GM23338 (cell line): ENCODE data around the gene GAPT. TPM values are rescaled to one million over a fixed set of nuclear protein-coding genes. Genes with fewer than 3 reads are reported as not detected.

Experiments
- ATAC-seq: fragments of 200-7000 bp; cut with Tn5 transposase; 3 replicates; pipeline ENCODE4 v1.9.1; 2020
- DNase-seq: peaks from one replicate; pipeline ENCODE4 v3.0.0-alpha.2; 2015; ENCODE audit warnings: low spot score
- H2AFZ ChIP-seq: fragments of 200-600 bp; sonication (generic); 2 replicates; pipeline ENCODE4 v1.8.0; 2016; ENCODE audit warnings: antibody characterized with exemption, mild to moderate bottlenecking, moderate library complexity
- H3F3A ChIP-seq: fragments of 200-600 bp; sonication (generic); replicated peaks from 2 replicates; pipeline ENCODE4 v1.8.0; 2017; ENCODE audit warnings: antibody characterized with exemption, mixed run types, low read depth
- H3K27ac ChIP-seq: fragments of 200-600 bp; sonication (generic); 2 replicates; pipeline ENCODE4 v1.6.1; 2016; ENCODE audit warnings: low read depth
- H3K27me3 ChIP-seq: fragments of 200-600 bp; sonication (generic); 2 replicates; pipeline ENCODE4 v1.8.0; 2016; ENCODE audit warnings: mild to moderate bottlenecking, mixed run types, moderate library complexity; ENCODE audit not compliant: insufficient read depth
- H3K36me3 ChIP-seq: fragments of 200-600 bp; sonication (generic); 2 replicates; pipeline ENCODE4 v1.8.0; 2016; ENCODE audit warnings: mild to moderate bottlenecking; ENCODE audit not compliant: insufficient read depth
- H3K4me1 ChIP-seq: fragments of 200-600 bp; sonication (generic); 2 replicates; pipeline ENCODE4 v1.8.0; 2016; ENCODE audit warnings: mild to moderate bottlenecking, moderate library complexity; ENCODE audit not compliant: insufficient read depth
- H3K4me2 ChIP-seq: fragments of 200-600 bp; sonication (generic); 2 replicates; pipeline ENCODE4 v1.7.1; 2017; ENCODE audit warnings: mixed run types
- H3K4me3 ChIP-seq: fragments of 200-600 bp; sonication (generic); 2 replicates; pipeline ENCODE4 v1.6.1; 2016; ENCODE audit warnings: mixed run types
- H3K79me2 ChIP-seq: fragments of 200-600 bp; sonication (generic); replicated peaks from 2 replicates; pipeline ENCODE4 v1.8.0; 2017; ENCODE audit warnings: mild to moderate bottlenecking; ENCODE audit not compliant: insufficient read depth
- H3K9me2 ChIP-seq: fragments of 200-600 bp; sonication (generic); 2 replicates; pipeline ENCODE4 v1.8.0; 2017; ENCODE audit not compliant: insufficient read depth
- H4K20me1 ChIP-seq: fragments of 200-600 bp; sonication (generic); replicated peaks from 2 replicates; pipeline ENCODE4 v1.8.0; 2017; ENCODE audit warnings: mild to moderate bottlenecking; ENCODE audit not compliant: insufficient read depth
- H3K27ac Mint-ChIP-seq: 2 replicates; pipeline ENCODE4 v1.8.0; 2020; ENCODE audit warnings: inconsistent platforms, mild to moderate bottlenecking, moderate library complexity, mixed read lengths
- H3K27me3 Mint-ChIP-seq: 3 replicates; pipeline ENCODE4 v1.8.0; 2022; ENCODE audit warnings: low read depth, mild to moderate bottlenecking, moderate library complexity, mixed read lengths, inconsistent platforms; ENCODE audit not compliant: insufficient read depth, poor library complexity
- H3K36me3 Mint-ChIP-seq: 3 replicates; pipeline ENCODE4 v1.8.0; 2021; ENCODE audit warnings: low read depth, mild to moderate bottlenecking, inconsistent platforms, moderate library complexity, mixed read lengths
- H3K4me1 Mint-ChIP-seq: 3 replicates; pipeline ENCODE4 v1.8.0; 2020; ENCODE audit warnings: mild to moderate bottlenecking, inconsistent platforms, mixed read lengths
- H3K4me3 Mint-ChIP-seq: 3 replicates; pipeline ENCODE4 v1.8.0; 2021; ENCODE audit warnings: moderate library complexity, mild to moderate bottlenecking, inconsistent platforms, mixed read lengths
- H3K9me3 Mint-ChIP-seq: 3 replicates; pipeline ENCODE4 v1.8.0; 2020; ENCODE audit warnings: moderate library complexity, mild to moderate bottlenecking, inconsistent platforms, mixed read lengths
- CREB1 ChIP-seq: fragments of 250-450 bp; sonication (Bioruptor Pico); IDR thresholded peaks from 2 replicates; pipeline ENCODE4 v1.5.0; 2020; ENCODE audit warnings: low read depth, mild to moderate bottlenecking, moderate library complexity
- EZH2 ChIP-seq: fragments of 200-600 bp; sonication (generic); IDR thresholded peaks from one replicate; pipeline ENCODE4 v1.8.0; 2017; ENCODE audit warnings: antibody characterized with exemption, mild to moderate bottlenecking, low read depth; ENCODE audit not compliant: unreplicated experiment
- EZH2phosphoT487 ChIP-seq: fragments of 200-600 bp; sonication (generic); IDR thresholded peaks from one replicate; pipeline ENCODE4 v1.8.1; 2018; ENCODE audit warnings: antibody characterized with exemption; ENCODE audit not compliant: unreplicated experiment
- JUNB ChIP-seq: IDR thresholded peaks from one replicate; pipeline ENCODE4 v1.6.1; 2016; ENCODE audit warnings: antibody characterized with exemption; ENCODE audit not compliant: unreplicated experiment
- NANOG ChIP-seq: IDR thresholded peaks from 2 replicates; pipeline ENCODE4 v1.6.1; 2016; ENCODE audit warnings: antibody characterized with exemption, borderline replicate concordance
- POLR2AphosphoS5 ChIP-seq: IDR thresholded peaks from 2 replicates; pipeline ENCODE4 v1.6.1; 2016; ENCODE audit warnings: antibody characterized with exemption, low read depth
- ZNF114 ChIP-seq: fragments of 250-450 bp; sonication (Bioruptor Pico); IDR thresholded peaks from 2 replicates; pipeline ENCODE4 v1.5.0; 2020; ENCODE audit warnings: mild to moderate bottlenecking, moderate library complexity
- ZNF331 ChIP-seq: fragments of 250-450 bp; sonication (Bioruptor Pico); IDR thresholded peaks from 2 replicates; pipeline ENCODE4 v1.5.0; 2020; ENCODE audit warnings: low read depth, mild to moderate bottlenecking, moderate library complexity
- polyA plus RNA-seq: library from polyadenylated mRNA; unstranded; fragments of >200 nt; fragmentation: Nextera tagmentation; extraction: Ambion mirVana; gene quantifications from 2 replicates; pipeline ENCODE4 v1.2.1, GENCODE V29; 2016
- total RNA-seq: library from RNA; depleted of rRNA; stranded (reverse); fragments of >200 nt; shearing (Covaris generic); gene quantifications from 2 replicates; pipeline ENCODE4 v1.2.3, GENCODE V29; 2014
- TF ChIP-seq, protein P1 (sequence below): IDR thresholded peaks from one replicate; pipeline ENCODE4 v1.6.1; 2018; ENCODE audit warnings: antibody characterized with exemption; ENCODE audit not compliant: unreplicated experiment
- TF ChIP-seq, protein P2 (sequence below): fragments of 250-450 bp; sonication (Bioruptor Pico); IDR thresholded peaks from 2 replicates; pipeline ENCODE4 v1.5.0; 2020; ENCODE audit warnings: mild to moderate bottlenecking, moderate library complexity
- TF ChIP-seq, protein P3 (sequence below): IDR thresholded peaks from 2 replicates; pipeline ENCODE4 v1.6.1; 2016; ENCODE audit warnings: antibody characterized with exemption

Gene GAPT
- total and polyA plus RNA-seq, 2 experiments from 2014 or later: not detected

DNA sequence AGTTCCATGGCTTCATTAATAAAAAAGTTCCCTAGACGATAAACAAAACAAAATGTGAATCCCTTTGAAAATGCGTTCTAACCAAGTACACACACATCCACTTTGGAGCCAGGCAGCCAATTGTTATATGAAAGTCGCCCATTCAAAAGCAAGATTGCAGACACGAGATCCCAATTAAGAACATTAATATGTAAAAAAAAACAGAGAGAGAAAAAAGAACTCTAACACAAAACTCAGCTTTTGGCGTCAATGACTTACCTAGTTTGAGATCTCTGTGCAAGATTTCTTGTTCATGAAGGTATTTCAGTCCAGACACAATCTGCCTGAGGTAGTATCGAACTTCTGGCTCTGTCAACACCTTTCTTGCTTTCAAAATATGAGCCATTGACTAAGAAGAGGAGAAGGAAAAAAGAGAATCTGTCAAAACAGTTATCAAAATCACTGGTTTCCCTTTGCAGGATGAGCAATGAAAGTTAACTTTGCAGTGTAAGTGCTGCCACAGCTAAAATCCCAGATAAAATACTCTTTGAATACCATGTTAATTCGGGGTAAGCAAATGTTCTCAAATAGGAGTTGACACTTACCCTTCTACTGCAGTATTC is 33.0 kb upstream of the GAPT start:
- ATAC-seq (no peak), DNase-seq (no peak)
- peaks cover 24% of the 10 kb centered on the region for H3K4me1 Mint-ChIP-seq
- Histone ChIP-seq H3K27ac (no peak overlapping the region), H4K20me1 (no peaks in the 10 kb centered on the region; the same call in 1 of the 2 replicates), H3K4me2 (peak overlapping the region; percentile 87), H3K4me1 (peaks cover 7% of the 10 kb centered on the region; the same call in 1 of the 2 replicates), H3K9me2 (no peaks in the 10 kb centered on the region), H3K27me3 (peaks cover 8% of the 10 kb centered on the region), H3K79me2 (peaks cover 9% of the 10 kb centered on the region; the same call in 1 of the 2 replicates), H3K36me3 (peaks cover 47% of the 10 kb centered on the region), H3F3A (no peaks in the 10 kb centered on the region), H2AFZ (no peak overlapping the region), H3K4me3 (peak overlapping the region; percentile 74)
- peaks cover 11% of the 10 kb centered on the region for H3K27me3 Mint-ChIP-seq
- peak overlapping the region; percentile 86 for H3K4me3 Mint-ChIP-seq
- no peaks in the 10 kb centered on the region for H3K9me3 Mint-ChIP-seq
- peaks cover 49% of the 10 kb centered on the region for H3K36me3 Mint-ChIP-seq
- H3K27ac Mint-ChIP-seq: no peak overlapping the region
- TF ChIP-seq, protein P1, sequence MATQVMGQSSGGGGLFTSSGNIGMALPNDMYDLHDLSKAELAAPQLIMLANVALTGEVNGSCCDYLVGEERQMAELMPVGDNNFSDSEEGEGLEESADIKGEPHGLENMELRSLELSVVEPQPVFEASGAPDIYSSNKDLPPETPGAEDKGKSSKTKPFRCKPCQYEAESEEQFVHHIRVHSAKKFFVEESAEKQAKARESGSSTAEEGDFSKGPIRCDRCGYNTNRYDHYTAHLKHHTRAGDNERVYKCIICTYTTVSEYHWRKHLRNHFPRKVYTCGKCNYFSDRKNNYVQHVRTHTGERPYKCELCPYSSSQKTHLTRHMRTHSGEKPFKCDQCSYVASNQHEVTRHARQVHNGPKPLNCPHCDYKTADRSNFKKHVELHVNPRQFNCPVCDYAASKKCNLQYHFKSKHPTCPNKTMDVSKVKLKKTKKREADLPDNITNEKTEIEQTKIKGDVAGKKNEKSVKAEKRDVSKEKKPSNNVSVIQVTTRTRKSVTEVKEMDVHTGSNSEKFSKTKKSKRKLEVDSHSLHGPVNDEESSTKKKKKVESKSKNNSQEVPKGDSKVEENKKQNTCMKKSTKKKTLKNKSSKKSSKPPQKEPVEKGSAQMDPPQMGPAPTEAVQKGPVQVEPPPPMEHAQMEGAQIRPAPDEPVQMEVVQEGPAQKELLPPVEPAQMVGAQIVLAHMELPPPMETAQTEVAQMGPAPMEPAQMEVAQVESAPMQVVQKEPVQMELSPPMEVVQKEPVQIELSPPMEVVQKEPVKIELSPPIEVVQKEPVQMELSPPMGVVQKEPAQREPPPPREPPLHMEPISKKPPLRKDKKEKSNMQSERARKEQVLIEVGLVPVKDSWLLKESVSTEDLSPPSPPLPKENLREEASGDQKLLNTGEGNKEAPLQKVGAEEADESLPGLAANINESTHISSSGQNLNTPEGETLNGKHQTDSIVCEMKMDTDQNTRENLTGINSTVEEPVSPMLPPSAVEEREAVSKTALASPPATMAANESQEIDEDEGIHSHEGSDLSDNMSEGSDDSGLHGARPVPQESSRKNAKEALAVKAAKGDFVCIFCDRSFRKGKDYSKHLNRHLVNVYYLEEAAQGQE: no peak
- no peak for TF ChIP-seq NANOG
- no peak for TF ChIP-seq JUNB
- no peak for TF ChIP-seq EZH2phosphoT487
- no peak for TF ChIP-seq EZH2
- no peak for TF ChIP-seq ZNF331 (CRISPR knock-in tag)
- TF ChIP-seq ZNF114 (CRISPR knock-in tag): no peak
- TF ChIP-seq, protein P2, sequence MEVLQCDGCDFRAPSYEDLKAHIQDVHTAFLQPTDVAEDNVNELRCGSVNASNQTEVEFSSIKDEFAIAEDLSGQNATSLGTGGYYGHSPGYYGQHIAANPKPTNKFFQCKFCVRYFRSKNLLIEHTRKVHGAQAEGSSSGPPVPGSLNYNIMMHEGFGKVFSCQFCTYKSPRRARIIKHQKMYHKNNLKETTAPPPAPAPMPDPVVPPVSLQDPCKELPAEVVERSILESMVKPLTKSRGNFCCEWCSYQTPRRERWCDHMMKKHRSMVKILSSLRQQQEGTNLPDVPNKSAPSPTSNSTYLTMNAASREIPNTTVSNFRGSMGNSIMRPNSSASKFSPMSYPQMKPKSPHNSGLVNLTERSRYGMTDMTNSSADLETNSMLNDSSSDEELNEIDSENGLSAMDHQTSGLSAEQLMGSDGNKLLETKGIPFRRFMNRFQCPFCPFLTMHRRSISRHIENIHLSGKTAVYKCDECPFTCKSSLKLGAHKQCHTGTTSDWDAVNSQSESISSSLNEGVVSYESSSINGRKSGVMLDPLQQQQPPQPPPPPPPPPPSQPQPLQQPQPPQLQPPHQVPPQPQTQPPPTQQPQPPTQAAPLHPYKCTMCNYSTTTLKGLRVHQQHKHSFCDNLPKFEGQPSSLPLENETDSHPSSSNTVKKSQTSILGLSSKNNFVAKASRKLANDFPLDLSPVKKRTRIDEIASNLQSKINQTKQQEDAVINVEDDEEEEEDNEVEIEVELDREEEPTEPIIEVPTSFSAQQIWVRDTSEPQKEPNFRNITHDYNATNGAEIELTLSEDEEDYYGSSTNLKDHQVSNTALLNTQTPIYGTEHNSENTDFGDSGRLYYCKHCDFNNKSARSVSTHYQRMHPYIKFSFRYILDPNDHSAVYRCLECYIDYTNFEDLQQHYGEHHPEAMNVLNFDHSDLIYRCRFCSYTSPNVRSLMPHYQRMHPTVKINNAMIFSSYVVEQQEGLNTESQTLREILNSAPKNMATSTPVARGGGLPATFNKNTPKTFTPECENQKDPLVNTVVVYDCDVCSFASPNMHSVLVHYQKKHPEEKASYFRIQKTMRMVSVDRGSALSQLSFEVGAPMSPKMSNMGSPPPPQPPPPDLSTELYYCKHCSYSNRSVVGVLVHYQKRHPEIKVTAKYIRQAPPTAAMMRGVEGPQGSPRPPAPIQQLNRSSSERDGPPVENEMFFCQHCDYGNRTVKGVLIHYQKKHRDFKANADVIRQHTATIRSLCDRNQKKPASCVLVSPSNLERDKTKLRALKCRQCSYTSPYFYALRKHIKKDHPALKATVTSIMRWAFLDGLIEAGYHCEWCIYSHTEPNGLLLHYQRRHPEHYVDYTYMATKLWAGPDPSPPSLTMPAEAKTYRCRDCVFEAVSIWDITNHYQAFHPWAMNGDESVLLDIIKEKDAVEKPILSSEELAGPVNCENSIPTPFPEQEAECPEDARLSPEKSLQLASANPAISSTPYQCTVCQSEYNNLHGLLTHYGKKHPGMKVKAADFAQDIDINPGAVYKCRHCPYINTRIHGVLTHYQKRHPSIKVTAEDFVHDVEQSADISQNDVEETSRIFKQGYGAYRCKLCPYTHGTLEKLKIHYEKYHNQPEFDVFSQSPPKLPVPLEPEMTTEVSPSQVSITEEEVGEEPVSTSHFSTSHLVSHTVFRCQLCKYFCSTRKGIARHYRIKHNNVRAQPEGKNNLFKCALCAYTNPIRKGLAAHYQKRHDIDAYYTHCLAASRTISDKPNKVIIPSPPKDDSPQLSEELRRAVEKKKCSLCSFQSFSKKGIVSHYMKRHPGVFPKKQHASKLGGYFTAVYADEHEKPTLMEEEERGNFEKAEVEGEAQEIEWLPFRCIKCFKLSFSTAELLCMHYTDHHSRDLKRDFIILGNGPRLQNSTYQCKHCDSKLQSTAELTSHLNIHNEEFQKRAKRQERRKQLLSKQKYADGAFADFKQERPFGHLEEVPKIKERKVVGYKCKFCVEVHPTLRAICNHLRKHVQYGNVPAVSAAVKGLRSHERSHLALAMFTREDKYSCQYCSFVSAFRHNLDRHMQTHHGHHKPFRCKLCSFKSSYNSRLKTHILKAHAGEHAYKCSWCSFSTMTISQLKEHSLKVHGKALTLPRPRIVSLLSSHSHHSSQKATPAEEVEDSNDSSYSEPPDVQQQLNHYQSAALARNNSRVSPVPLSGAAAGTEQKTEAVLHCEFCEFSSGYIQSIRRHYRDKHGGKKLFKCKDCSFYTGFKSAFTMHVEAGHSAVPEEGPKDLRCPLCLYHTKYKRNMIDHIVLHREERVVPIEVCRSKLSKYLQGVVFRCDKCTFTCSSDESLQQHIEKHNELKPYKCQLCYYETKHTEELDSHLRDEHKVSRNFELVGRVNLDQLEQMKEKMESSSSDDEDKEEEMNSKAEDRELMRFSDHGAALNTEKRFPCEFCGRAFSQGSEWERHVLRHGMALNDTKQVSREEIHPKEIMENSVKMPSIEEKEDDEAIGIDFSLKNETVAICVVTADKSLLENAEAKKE (CRISPR knock-in tag): no peak
- no peak for TF ChIP-seq CREB1 (CRISPR knock-in tag)
- TF ChIP-seq, protein P3, sequence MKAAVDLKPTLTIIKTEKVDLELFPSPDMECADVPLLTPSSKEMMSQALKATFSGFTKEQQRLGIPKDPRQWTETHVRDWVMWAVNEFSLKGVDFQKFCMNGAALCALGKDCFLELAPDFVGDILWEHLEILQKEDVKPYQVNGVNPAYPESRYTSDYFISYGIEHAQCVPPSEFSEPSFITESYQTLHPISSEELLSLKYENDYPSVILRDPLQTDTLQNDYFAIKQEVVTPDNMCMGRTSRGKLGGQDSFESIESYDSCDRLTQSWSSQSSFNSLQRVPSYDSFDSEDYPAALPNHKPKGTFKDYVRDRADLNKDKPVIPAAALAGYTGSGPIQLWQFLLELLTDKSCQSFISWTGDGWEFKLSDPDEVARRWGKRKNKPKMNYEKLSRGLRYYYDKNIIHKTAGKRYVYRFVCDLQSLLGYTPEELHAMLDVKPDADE: no peak
- TF ChIP-seq POLR2AphosphoS5: no peak
